A549 (cell line): ENCODE measurements around the gene CNTN4.

Experiments
- CHD2 ChIP-seq: fragments of 150-350 bp; IDR thresholded peaks from 2 replicates; pipeline ENCODE4 v1.6.1; 2014; ENCODE audit warnings: low read length; ENCODE audit not compliant: partially characterized antibody
- EP300 ChIP-seq, 2 experiments: fragments of >200 bp; sonication (Bioruptor Twin); formaldehyde crosslinking; IDR thresholded peaks; 2 replicates in 1 of 2; 3 replicates in 1 of 2; pipeline ENCODE4 v1.6.1; 2016 to 2017
- HDAC2 ChIP-seq: fragments of 200-600 bp; sonication (generic); IDR thresholded peaks from 2 replicates; pipeline ENCODE4 v1.6.1; 2016
- KDM1A ChIP-seq: fragments of 200-600 bp; sonication (generic); IDR thresholded peaks from 2 replicates; pipeline ENCODE4 v1.6.1; 2016; ENCODE audit warnings: low read depth, mild to moderate bottlenecking
- POLR2A ChIP-seq: IDR thresholded peaks from 2 replicates; pipeline ENCODE4 v1.6.1; 2012; ENCODE audit warnings: mild to moderate bottlenecking, low read length
- RAD21 ChIP-seq, 2 experiments: fragments of >200 bp in 1 of 2; sonication (Bioruptor Twin) in 1 of 2; formaldehyde crosslinking in 1 of 2; IDR thresholded peaks in 1 of 2; conservative IDR thresholded peaks in 1 of 2; 2 replicates in 1 of 2; 3 replicates in 1 of 2; pipeline ENCODE4 v1.6.1; 2012 to 2018; ENCODE audit warnings: inconsistent platforms in 1 of 2
- RCOR1 ChIP-seq: fragments of 150-350 bp; IDR thresholded peaks from 2 replicates; pipeline ENCODE4 v1.6.1; 2014; ENCODE audit warnings: antibody characterized with exemption, low read length, low read depth
- RFX5 ChIP-seq: fragments of 450-650 bp; IDR thresholded peaks from 2 replicates; pipeline ENCODE4 v1.7.1; 2014; ENCODE audit warnings: antibody characterized with exemption, mild to moderate bottlenecking, moderate library complexity
- ZSCAN20 ChIP-seq: fragments of 250-450 bp; sonication (Bioruptor Pico); IDR thresholded peaks from 2 replicates; pipeline ENCODE4 v1.8.0; 2022; ENCODE audit warnings: mild to moderate bottlenecking, moderate library complexity
- TF ChIP-seq, protein P1 (sequence below): fragments of >200 bp; sonication (Bioruptor Twin); formaldehyde crosslinking; IDR thresholded peaks from 3 replicates; pipeline ENCODE4 v1.5.1; 2016
- TF ChIP-seq, protein P2 (sequence below): fragments of 200-600 bp; sonication (generic); IDR thresholded peaks from 2 replicates; pipeline ENCODE4 v1.6.1; 2016; ENCODE audit warnings: antibody characterized with exemption, mild to moderate bottlenecking, moderate library complexity
- TF ChIP-seq, protein P3 (sequence below): IDR thresholded peaks from 2 replicates; pipeline ENCODE4 v1.6.1; 2012
- TF ChIP-seq, protein P4 (sequence below): IDR thresholded peaks from 2 replicates; pipeline ENCODE4 v1.6.1; 2012

DNA sequence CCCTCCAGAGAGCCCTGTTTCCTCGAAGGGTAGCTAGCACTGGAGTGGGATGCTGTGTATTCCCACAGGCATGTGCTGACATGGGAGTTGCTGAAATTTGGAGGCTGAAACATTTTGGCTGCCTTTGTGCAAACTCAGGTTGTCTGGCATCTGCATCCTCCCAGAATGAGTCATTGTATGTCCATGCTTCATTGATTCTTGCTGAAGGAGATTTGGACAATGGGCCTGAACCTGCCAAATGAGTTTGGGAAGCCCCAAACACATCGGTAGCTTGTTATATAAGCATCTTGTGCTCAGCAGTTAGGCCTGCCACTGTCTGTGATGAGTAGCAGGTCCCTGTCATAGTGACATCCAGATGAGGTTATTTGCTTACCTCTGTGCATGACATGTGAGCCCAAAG, 851.5 kb downstream of the CNTN4 start:
- no peak for TF ChIP-seq POLR2A
- TF ChIP-seq, protein P1, sequence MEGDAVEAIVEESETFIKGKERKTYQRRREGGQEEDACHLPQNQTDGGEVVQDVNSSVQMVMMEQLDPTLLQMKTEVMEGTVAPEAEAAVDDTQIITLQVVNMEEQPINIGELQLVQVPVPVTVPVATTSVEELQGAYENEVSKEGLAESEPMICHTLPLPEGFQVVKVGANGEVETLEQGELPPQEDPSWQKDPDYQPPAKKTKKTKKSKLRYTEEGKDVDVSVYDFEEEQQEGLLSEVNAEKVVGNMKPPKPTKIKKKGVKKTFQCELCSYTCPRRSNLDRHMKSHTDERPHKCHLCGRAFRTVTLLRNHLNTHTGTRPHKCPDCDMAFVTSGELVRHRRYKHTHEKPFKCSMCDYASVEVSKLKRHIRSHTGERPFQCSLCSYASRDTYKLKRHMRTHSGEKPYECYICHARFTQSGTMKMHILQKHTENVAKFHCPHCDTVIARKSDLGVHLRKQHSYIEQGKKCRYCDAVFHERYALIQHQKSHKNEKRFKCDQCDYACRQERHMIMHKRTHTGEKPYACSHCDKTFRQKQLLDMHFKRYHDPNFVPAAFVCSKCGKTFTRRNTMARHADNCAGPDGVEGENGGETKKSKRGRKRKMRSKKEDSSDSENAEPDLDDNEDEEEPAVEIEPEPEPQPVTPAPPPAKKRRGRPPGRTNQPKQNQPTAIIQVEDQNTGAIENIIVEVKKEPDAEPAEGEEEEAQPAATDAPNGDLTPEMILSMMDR, result no peak
- TF ChIP-seq RAD21 (conservative IDR thresholded peaks at IDR 0.05 in 1 of 2, IDR thresholded peaks at IDR 0.05 in 1 of 2), result no peak
- TF ChIP-seq ZSCAN20 (CRISPR knock-in tag), result no peak
- no peak for TF ChIP-seq RFX5
- TF ChIP-seq, protein P2, sequence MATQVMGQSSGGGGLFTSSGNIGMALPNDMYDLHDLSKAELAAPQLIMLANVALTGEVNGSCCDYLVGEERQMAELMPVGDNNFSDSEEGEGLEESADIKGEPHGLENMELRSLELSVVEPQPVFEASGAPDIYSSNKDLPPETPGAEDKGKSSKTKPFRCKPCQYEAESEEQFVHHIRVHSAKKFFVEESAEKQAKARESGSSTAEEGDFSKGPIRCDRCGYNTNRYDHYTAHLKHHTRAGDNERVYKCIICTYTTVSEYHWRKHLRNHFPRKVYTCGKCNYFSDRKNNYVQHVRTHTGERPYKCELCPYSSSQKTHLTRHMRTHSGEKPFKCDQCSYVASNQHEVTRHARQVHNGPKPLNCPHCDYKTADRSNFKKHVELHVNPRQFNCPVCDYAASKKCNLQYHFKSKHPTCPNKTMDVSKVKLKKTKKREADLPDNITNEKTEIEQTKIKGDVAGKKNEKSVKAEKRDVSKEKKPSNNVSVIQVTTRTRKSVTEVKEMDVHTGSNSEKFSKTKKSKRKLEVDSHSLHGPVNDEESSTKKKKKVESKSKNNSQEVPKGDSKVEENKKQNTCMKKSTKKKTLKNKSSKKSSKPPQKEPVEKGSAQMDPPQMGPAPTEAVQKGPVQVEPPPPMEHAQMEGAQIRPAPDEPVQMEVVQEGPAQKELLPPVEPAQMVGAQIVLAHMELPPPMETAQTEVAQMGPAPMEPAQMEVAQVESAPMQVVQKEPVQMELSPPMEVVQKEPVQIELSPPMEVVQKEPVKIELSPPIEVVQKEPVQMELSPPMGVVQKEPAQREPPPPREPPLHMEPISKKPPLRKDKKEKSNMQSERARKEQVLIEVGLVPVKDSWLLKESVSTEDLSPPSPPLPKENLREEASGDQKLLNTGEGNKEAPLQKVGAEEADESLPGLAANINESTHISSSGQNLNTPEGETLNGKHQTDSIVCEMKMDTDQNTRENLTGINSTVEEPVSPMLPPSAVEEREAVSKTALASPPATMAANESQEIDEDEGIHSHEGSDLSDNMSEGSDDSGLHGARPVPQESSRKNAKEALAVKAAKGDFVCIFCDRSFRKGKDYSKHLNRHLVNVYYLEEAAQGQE, result no peak
- TF ChIP-seq RCOR1, result no peak
- no peak for TF ChIP-seq KDM1A
- TF ChIP-seq HDAC2, result no peak
- TF ChIP-seq, protein P3, sequence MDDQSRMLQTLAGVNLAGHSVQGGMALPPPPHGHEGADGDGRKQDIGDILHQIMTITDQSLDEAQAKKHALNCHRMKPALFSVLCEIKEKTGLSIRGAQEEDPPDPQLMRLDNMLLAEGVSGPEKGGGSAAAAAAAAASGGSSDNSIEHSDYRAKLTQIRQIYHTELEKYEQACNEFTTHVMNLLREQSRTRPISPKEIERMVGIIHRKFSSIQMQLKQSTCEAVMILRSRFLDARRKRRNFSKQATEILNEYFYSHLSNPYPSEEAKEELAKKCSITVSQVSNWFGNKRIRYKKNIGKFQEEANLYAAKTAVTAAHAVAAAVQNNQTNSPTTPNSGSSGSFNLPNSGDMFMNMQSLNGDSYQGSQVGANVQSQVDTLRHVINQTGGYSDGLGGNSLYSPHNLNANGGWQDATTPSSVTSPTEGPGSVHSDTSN, result no peak
- TF ChIP-seq EP300 (IDR thresholded peaks at IDR 0.05), result no peak
- TF ChIP-seq CHD2, result no peak
- TF ChIP-seq, protein P4, sequence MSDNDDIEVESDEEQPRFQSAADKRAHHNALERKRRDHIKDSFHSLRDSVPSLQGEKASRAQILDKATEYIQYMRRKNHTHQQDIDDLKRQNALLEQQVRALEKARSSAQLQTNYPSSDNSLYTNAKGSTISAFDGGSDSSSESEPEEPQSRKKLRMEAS, result no peak
